SK-N-SH treated with all-trans-retinoic acid at 6 μM for 48 hours (cell line): Measurements from ENCODE around the gene WDR83.

ENCODE experiments used
- ARNTL ChIP-seq: fragments of 450-650 bp; formaldehyde crosslinking; IDR thresholded peaks from 2 replicates; pipeline ENCODE4 v1.5.0; 2020; ENCODE audit warnings: low read depth, mild to moderate bottlenecking, moderate library complexity, borderline replicate concordance
- BACH2 ChIP-seq: fragments of 250-450 bp; sonication (Bioruptor Pico); IDR thresholded peaks from 2 replicates; pipeline ENCODE4 v1.9.0; 2021; ENCODE audit warnings: mild to moderate bottlenecking, borderline replicate concordance
- CSDC2 ChIP-seq: fragments of 250-450 bp; sonication (Bioruptor Pico); IDR thresholded peaks from 2 replicates; pipeline ENCODE4 v1.5.0; 2020; ENCODE audit warnings: mild to moderate bottlenecking, moderate library complexity
- SNAI2 ChIP-seq: fragments of 250-450 bp; sonication (Bioruptor Pico); IDR thresholded peaks from 2 replicates; pipeline ENCODE4 v1.5.0; 2020; ENCODE audit warnings: mild to moderate bottlenecking, moderate library complexity
- ZC3H10 ChIP-seq: fragments of 250-450 bp; sonication (Bioruptor Pico); IDR thresholded peaks from 2 replicates; pipeline ENCODE4 v1.5.1; 2021; ENCODE audit warnings: mild to moderate bottlenecking, moderate library complexity
- ZNF8 ChIP-seq: fragments of 450-650 bp; formaldehyde crosslinking; IDR thresholded peaks from 2 replicates; pipeline ENCODE4 v1.5.0; 2020; ENCODE audit warnings: mild to moderate bottlenecking, moderate library complexity

- no peak for TF ChIP-seq SNAI2 (CRISPR knock-in tag)
- TF ChIP-seq ZNF8: no peak
- no peak for TF ChIP-seq ARNTL
- no peak for TF ChIP-seq BACH2 (CRISPR knock-in tag)
- TF ChIP-seq CSDC2 (CRISPR knock-in tag): no peak
- TF ChIP-seq ZC3H10: no peak
Observed at GRCh38 chr19:12675399-12675798, 8.8 kb downstream of the WDR83 start.
